ENCODE results near the gene DISC1.

GRCh38 chr1:231965615-231966014 lies 339.0 kb downstream of the DISC1 start:
- TF ChIP-seq RAD21 (IDR thresholded peaks at IDR 0.05; ENCODE audit: low read depth) (no peak), MAX (IDR thresholded peaks at IDR 0.05) (no peak), EP300 (IDR thresholded peaks at IDR 0.05; ENCODE audit: borderline replicate concordance) (no peak), REST (IDR thresholded peaks at IDR 0.05; ENCODE audit: low read depth) (no peak), CEBPB (IDR thresholded peaks at IDR 0.05) (no peak), YY1 (IDR thresholded peaks at IDR 0.05; ENCODE audit: low read depth) (no peak), TCF12 (IDR thresholded peaks at IDR 0.05; ENCODE audit: low read depth) (no peak), USF1 (IDR thresholded peaks at IDR 0.05) (no peak), TAF1 (IDR thresholded peaks at IDR 0.05; ENCODE audit: low read depth) (no peak), CREB1 (IDR thresholded peaks at IDR 0.05; ENCODE audit: low read depth) (no peak), EGR1 (IDR thresholded peaks at IDR 0.05) (no peak)

Measured in Ishikawa (cell line).